Retina (tissue), 1 donor: ENCODE data around the gene UNC5C.
A peak's percentile ranks its signal among the peaks of the same experiment; 100 is the strongest.
"Not testable (repeated sequence)": the region's sequence is repeated elsewhere in the genome, so short reads cannot be mapped to it uniquely, and the experiment has no call there.

Experiments used
- DNase-seq: peaks from one replicate; pipeline ENCODE4 v3.0.0-alpha.2; 2016

Gene UNC5C

DNA sequence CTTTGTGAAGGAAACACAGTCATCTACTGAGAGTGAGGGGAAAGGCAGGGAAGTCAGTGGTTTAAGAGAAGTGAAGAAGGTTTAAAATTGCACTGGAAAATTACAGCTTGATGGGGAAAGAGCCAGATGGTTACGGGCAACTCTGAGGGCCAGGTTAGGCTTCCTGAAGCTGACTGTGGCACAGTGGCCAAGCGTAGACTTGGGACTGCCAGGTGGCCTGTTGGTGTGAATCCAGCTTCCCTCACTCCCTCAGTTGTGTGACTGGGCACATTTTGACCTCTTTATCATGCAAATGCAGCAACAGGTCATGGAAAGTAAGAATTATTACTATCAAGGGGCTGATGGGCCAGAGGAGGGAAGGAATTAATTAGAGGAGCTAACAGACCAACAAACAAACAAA, 390.1 kb downstream of the UNC5C start:
- no peak for DNase-seq

DNA sequence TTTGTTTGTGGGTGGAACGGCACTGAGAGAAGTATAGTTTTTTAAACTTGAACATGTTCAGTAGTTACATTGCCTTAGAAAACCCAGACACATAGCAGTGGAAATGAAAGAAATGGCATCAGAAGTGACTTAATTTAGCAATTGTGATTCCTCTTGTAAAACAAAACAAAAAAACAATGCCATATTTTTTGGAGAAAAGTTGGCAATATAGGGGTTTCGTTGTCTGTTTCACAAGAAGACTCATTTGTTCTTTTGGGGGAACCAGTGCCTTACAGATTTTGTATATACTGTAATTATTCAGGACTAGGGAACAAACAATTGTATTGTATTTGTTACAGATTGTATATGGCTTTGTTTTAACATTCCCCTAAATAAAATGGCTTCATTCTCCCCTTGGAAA, 390.7 kb downstream of the UNC5C start:
- no peak for DNase-seq

- no peak for DNase-seq
Measured at GRCh38 chr4:95157596-95157995, 391.2 kb downstream of the UNC5C start.

- DNase-seq = no peak
Measured at GRCh38 chr4:95156452-95156765, 392.4 kb downstream of the UNC5C start.

DNA sequence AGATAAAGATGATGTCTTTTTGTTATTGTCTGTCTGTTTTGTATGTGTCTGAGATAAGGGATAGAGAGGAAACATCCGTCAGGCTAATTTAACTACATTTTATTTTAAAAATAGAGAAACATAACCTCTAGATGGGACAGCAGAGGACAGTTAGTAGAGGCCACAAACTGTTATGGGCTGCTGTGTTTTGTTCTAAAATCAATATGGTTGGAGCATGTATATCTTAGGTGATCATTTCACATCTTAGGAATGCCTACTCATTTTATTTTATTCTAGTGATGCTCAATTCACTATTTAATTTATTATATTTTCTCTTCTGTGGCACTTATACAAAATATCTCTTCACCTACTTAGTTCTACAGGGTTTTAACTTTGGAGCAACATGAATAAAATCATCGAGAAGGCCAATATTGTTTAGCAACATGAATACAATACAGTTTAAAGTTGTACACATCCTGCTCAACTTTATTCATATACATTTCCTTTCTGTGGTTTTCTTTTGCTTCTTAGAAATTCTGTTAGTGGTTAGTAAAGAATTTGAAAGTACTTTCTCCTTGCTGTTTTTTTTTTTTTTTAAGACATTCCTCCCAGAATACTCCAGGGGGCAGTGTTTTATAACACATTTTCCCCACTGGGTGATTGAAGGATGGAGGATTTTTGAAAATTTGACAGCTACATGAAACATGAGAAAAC, 392.9 kb downstream of the UNC5C start:
- peak; percentile 46 for DNase-seq

DNA sequence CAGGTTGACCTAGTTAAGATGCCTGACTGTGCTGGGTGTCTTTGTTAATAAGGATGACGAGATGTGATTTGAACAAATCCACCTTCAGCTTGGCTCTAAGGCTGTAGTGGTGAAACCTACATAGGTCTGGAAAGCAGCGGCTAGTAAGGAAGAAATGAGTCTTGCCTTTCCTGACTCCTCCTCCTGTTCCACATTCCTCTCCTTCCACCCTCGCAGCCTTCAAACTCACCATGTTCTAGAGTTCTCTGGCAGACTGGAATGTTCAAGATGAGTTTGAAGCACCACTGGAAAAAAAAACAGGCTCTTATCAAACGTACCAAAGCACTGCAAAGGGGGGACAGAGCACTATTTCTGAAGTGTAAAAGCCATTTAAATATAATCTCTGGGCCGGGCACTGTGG, 395.6 kb downstream of the UNC5C start:
- DNase-seq = no peak

DNA sequence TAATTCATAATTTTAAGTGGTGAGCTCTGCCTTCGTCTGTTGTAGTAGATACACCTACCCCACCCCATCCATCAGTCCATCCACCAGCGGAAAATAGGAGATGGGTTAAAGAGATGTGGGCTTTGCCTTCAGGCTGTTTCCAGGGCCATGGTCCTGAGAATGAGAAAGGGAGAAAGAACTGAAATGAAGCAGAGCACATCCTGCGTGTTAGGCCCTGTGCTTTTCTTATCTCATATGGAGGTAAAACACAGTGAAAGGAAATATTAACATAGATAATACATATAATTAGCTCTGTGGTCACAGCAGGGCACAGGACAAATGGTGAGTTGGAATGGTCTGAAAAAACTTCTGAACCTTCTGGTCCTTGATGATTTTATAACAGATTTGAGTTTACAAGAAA, 397.5 kb downstream of the UNC5C start:
- DNase-seq = no peak

GRCh38 chr4:95142932-95143331, 405.8 kb downstream of the UNC5C start:
- DNase-seq = no peak

DNA sequence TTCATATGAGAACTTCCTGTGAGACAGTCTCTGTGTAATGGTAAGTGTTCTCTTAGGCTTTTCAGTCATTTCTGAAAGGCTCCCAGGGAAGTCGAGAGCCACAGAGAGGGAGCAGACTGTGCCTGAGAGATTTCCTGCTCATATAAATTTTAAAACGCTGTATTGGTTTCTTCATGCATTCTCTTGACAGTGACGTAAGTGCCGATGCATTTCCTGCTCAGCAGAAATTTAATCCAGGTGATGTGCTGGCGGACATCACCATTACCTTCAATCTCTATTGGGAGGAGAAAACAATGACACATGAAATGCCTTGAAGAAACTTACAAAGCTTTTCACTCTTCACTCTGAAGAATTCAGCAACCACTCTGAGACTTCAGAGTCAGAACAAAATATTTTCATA, 407.4 kb downstream of the UNC5C start:
- DNase-seq = no peak

- DNase-seq = not testable (repeated sequence)
Measured at GRCh38 chr4:95139424-95139823, 409.3 kb downstream of the UNC5C start.

GRCh38 chr4:95134016-95134415, 414.8 kb downstream of the UNC5C start:
- not testable (repeated sequence) for DNase-seq

- DNase-seq = no peak
Measured at GRCh38 chr4:95129821-95130311, 418.9 kb downstream of the UNC5C start.

DNA sequence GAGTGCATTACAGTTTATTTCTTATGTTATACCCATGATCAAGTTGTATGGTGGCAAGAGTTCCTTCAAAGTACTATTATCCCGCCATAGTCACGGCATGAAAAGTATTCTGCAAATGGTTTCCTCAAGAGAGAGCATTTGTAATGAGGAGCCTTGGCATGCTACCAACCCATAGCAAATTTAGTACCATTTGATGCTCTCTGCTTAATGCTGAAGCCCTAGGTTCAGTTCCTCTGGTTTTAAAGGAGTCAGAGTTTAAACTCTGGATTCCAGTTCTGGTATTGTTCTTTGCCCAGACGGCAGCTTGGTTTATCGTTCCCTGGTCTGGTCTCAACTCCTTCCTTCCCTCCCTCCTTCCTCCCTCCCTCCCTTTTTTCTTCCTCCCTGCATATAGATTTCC, 419.7 kb downstream of the UNC5C start:
- DNase-seq = no peak

DNA sequence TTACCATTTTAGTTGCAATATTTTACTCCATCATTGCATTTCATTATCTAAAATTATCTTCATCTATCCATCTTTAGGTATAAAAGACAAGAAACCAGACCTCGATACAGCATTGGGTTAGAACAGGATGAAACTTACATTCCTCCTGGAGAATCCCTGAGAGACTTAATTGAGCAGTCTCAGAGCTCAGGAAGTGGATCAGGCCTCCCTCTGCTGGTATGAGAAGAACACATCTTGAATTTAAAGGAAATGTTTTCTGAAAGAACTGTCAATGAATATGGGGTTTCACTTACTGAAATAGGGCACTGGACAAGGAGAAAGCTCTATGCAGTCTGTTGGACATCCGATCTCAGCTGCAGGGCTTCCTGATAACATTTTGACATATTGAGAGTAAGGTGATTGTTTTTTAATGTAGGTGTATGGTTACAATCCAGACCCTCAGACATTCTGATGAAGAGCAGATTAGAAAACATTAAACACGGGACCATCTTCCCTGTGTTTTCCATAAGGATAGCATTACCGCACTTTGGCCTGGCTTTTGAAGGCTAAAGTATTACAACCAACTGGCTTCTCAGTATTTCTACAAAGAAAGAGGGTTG, 423.8 kb downstream of the UNC5C start:
- DNase-seq = peak; percentile 24

DNA sequence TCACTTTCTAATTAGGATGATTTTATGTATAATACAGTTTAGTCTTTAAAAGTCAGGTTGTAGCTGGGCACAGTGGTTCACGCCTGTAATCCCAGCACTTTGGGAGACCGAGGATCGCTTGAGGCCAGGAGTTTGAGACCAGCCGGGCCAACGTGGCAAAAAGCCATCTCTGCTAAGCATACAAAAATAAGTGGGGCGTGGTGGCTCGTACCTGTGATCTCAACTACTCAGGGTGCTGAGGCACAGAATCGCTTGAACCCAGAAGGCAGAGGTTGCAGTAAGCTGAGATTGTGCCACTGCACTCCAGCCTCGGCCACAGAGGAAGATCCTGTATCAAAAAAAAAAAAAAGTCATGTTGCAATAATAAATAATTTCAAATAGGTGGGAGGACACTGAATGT, 426.8 kb downstream of the UNC5C start:
- DNase-seq = no peak

GRCh38 chr4:95120456-95120855, 428.3 kb downstream of the UNC5C start:
- no peak for DNase-seq

GRCh38 chr4:95118497-95118896, 430.3 kb downstream of the UNC5C start:
- DNase-seq = no peak

DNA sequence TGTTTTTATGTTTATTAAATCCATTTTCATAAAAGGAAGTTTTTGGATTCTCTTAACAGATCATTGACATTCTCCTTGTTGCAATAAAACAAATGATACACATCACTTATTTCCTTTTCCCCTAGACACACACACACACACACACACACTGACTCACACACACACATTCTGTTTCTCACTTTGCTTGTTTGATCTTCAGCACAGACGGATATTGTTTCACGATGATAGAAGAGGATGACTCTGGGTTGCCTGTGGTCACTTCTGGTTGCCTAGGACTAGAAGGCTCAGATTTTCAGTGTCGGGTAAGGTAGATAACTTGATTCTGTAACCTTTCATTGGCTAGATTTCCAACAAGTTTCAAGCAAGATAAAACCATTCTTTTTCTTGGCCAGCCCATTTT, 434.3 kb downstream of the UNC5C start:
- DNase-seq = no peak
